ENCODE results near the gene PCSK1N.

DNA sequence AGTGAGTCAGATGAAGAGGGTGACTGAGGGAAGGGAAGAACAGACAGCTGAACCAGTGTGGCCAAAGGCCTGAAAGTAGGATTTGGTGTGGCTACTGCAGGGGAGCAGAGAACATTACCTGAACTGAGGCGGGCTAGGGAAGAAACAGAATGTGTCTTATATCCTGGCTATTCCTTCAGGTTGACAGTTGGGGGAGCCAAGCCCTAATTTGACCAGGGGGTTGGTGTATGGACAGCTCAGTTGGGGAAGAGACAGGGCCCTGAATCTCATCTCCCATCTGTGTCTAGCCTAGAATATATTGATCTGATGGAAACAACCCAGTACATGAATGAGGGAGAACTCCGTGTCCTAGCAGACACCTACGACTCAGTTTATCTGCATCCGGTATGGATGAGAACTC lies 29.3 kb downstream of the PCSK1N start:
- TF ChIP-seq YY1 (IDR thresholded peaks at IDR 0.05; ENCODE audit: low read depth), result no peak
- TF ChIP-seq, protein P1, sequence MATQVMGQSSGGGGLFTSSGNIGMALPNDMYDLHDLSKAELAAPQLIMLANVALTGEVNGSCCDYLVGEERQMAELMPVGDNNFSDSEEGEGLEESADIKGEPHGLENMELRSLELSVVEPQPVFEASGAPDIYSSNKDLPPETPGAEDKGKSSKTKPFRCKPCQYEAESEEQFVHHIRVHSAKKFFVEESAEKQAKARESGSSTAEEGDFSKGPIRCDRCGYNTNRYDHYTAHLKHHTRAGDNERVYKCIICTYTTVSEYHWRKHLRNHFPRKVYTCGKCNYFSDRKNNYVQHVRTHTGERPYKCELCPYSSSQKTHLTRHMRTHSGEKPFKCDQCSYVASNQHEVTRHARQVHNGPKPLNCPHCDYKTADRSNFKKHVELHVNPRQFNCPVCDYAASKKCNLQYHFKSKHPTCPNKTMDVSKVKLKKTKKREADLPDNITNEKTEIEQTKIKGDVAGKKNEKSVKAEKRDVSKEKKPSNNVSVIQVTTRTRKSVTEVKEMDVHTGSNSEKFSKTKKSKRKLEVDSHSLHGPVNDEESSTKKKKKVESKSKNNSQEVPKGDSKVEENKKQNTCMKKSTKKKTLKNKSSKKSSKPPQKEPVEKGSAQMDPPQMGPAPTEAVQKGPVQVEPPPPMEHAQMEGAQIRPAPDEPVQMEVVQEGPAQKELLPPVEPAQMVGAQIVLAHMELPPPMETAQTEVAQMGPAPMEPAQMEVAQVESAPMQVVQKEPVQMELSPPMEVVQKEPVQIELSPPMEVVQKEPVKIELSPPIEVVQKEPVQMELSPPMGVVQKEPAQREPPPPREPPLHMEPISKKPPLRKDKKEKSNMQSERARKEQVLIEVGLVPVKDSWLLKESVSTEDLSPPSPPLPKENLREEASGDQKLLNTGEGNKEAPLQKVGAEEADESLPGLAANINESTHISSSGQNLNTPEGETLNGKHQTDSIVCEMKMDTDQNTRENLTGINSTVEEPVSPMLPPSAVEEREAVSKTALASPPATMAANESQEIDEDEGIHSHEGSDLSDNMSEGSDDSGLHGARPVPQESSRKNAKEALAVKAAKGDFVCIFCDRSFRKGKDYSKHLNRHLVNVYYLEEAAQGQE (IDR thresholded peaks at IDR 0.05; ENCODE audit: low read depth), result no peak
- TF ChIP-seq EP300 (IDR thresholded peaks at IDR 0.05; ENCODE audit: borderline replicate concordance), result no peak
- TF ChIP-seq FOXM1 (IDR thresholded peaks at IDR 0.05; ENCODE audit: borderline replicate concordance, low read depth), result no peak
- TF ChIP-seq TEAD4 (IDR thresholded peaks at IDR 0.05), result no peak
- TF ChIP-seq RAD21 (IDR thresholded peaks at IDR 0.05; ENCODE audit: low read depth), result no peak
- no peak for TF ChIP-seq CREB1 (IDR thresholded peaks at IDR 0.05; ENCODE audit: low read depth)
- TF ChIP-seq MAX (IDR thresholded peaks at IDR 0.05), result no peak
- TF ChIP-seq TAF1 (IDR thresholded peaks at IDR 0.05; ENCODE audit: low read depth), result no peak

Measured in Ishikawa (cell line).